ENCODE measurements around the gene TDRD12. TPM values are rescaled to one million over a fixed set of nuclear protein-coding genes. Genes with fewer than 3 reads are reported as not detected.

The TDRD12 gene
- total RNA-seq, 4 donors from 2014 or later: 0.13 to 1.7 (median 1.2) TPM; not detected in 1

GRCh38 chr19:32858155-32858554 is 138.6 kb downstream of the TDRD12 start:
- ATAC-seq: no peak
- H3K27me3 ChIP-seq: no peaks in the 10 kb centered on the region
- no peaks in the 10 kb centered on the region for H3K4me1 ChIP-seq
- TF ChIP-seq, protein P1, sequence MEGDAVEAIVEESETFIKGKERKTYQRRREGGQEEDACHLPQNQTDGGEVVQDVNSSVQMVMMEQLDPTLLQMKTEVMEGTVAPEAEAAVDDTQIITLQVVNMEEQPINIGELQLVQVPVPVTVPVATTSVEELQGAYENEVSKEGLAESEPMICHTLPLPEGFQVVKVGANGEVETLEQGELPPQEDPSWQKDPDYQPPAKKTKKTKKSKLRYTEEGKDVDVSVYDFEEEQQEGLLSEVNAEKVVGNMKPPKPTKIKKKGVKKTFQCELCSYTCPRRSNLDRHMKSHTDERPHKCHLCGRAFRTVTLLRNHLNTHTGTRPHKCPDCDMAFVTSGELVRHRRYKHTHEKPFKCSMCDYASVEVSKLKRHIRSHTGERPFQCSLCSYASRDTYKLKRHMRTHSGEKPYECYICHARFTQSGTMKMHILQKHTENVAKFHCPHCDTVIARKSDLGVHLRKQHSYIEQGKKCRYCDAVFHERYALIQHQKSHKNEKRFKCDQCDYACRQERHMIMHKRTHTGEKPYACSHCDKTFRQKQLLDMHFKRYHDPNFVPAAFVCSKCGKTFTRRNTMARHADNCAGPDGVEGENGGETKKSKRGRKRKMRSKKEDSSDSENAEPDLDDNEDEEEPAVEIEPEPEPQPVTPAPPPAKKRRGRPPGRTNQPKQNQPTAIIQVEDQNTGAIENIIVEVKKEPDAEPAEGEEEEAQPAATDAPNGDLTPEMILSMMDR (IDR thresholded peaks at IDR 0.05): no peak
- TF ChIP-seq EP300 (IDR thresholded peaks at IDR 0.05): no peak
- TF ChIP-seq POLR2AphosphoS5 (IDR thresholded peaks at IDR 0.05): no peak
- TF ChIP-seq POLR2A (IDR thresholded peaks at IDR 0.05): no peak
- H3K27ac ChIP-seq: no peak overlapping the region
- no peak overlapping the region for H3K4me3 ChIP-seq
- H3K36me3 ChIP-seq: no peaks in the 10 kb centered on the region
- H3K9me3 ChIP-seq: no peaks in the 10 kb centered on the region
- WGBS, 2 donors (ENCODE audit: low coverage in 1 of 2): no CpG with 5 or more reads among the region's 13 CpGs

GRCh38 chr19:32858559-32858958 is 139.0 kb downstream of the TDRD12 start:
- no peaks in the 10 kb centered on the region for H3K9me3 ChIP-seq
- H3K27me3 ChIP-seq: peaks cover 2% of the 10 kb centered on the region
- H3K27ac ChIP-seq: no peak overlapping the region
- no peak for ATAC-seq
- TF ChIP-seq EP300 (IDR thresholded peaks at IDR 0.05) (no peak), POLR2A (IDR thresholded peaks at IDR 0.05) (no peak), POLR2AphosphoS5 (IDR thresholded peaks at IDR 0.05) (no peak)
- TF ChIP-seq, protein P1 (IDR thresholded peaks at IDR 0.05): no peak
- no peak overlapping the region for H3K4me3 ChIP-seq
- no peaks in the 10 kb centered on the region for H3K36me3 ChIP-seq
- WGBS, 2 donors (ENCODE audit: low coverage in 1 of 2): 83 to 96% methylated on average over 6 to 10 of the region's 10 CpGs
- H3K4me1 ChIP-seq: no peaks in the 10 kb centered on the region

DNA sequence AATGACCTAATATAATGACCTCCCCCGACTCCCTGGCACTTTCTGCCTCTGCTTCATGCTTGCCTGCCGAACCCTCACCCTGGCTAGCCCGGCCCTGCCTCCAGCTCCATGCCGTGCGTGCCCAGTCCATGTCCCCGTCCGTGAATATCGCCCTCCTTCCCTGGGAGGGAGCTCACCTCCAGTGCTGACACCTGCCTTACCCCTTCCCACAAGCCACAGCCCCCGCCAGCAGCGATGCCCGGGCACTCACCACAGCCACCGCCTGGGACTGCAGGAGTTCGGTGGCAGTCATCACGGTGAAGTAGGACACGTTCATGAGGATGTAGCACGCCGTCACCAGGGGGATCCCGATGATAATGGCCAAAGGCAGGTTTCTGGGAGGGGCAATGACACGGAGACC is 140.0 kb downstream of the TDRD12 start:
- 93 to 98% methylated on average over 5 of the region's 19 CpGs for WGBS, 2 donors (ENCODE audit: low coverage in 1 of 2)
- Histone ChIP-seq H3K4me1 (no peaks in the 10 kb centered on the region), H3K36me3 (no peaks in the 10 kb centered on the region), H3K4me3 (no peak overlapping the region), H3K27me3 (peaks cover 12% of the 10 kb centered on the region), H3K9me3 (no peaks in the 10 kb centered on the region), H3K27ac (no peak overlapping the region)
- TF ChIP-seq POLR2AphosphoS5 (IDR thresholded peaks at IDR 0.05) (no peak), EP300 (IDR thresholded peaks at IDR 0.05) (no peak), POLR2A (IDR thresholded peaks at IDR 0.05) (no peak)
- TF ChIP-seq, protein P1 (IDR thresholded peaks at IDR 0.05): no peak
- no peak for ATAC-seq

GRCh38 chr19:32861596-32861995 is 142.0 kb downstream of the TDRD12 start:
- Histone ChIP-seq H3K4me3 (no peak overlapping the region), H3K27me3 (peaks cover 15% of the 10 kb centered on the region), H3K9me3 (no peaks in the 10 kb centered on the region), H3K4me1 (no peaks in the 10 kb centered on the region), H3K27ac (no peak overlapping the region), H3K36me3 (no peaks in the 10 kb centered on the region)
- 100% methylated on average over 1 to 2 of the region's 3 CpGs for WGBS, 2 donors (ENCODE audit: low coverage in 1 of 2)
- ATAC-seq: no peak
- TF ChIP-seq EP300 (IDR thresholded peaks at IDR 0.05) (no peak), POLR2AphosphoS5 (IDR thresholded peaks at IDR 0.05) (no peak), POLR2A (IDR thresholded peaks at IDR 0.05) (no peak)
- TF ChIP-seq, protein P1 (IDR thresholded peaks at IDR 0.05): no peak

DNA sequence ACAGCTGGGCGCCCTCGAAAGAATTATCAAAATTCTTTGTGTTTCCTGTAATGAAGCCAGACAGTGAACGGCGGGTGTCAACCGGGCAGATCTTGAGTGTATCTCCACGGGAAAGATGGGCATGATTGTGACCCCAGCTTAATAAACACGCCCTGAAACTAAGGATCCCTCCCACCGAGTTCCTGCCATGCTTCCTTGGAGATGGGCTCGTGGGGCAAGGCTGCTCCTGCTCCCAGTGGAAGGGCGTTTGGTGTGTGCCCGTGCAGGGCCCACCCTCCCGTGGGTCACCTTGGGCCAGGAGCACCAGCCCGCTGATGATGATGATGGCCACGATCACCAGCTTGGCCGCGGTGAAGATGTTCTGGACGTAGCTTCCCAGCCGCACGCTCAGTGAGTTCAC is 142.6 kb downstream of the TDRD12 start:
- 81% methylated on average over 13 of the region's 19 CpGs; no CpG with 5 or more reads in 1 of the 2 donors for WGBS, 2 donors (ENCODE audit: low coverage in 1 of 2)
- Histone ChIP-seq H3K27me3 (peaks cover 15% of the 10 kb centered on the region), H3K9me3 (no peaks in the 10 kb centered on the region), H3K36me3 (no peaks in the 10 kb centered on the region), H3K27ac (no peak overlapping the region), H3K4me1 (no peaks in the 10 kb centered on the region), H3K4me3 (no peak overlapping the region)
- TF ChIP-seq POLR2AphosphoS5 (IDR thresholded peaks at IDR 0.05): no peak
- TF ChIP-seq, protein P1 (IDR thresholded peaks at IDR 0.05): no peak
- no peak for TF ChIP-seq POLR2A (IDR thresholded peaks at IDR 0.05)
- TF ChIP-seq EP300 (IDR thresholded peaks at IDR 0.05): no peak
- ATAC-seq: no peak
